ENCODE data around the gene RELN. TPM values are rescaled to one million over a fixed set of nuclear protein-coding genes. Genes with fewer than 3 reads are reported as not detected.

RELN gene
- total RNA-seq, 4 donors from 2014 or later: 2.2 to 8.6 (median 3.5) TPM

GRCh38 chr7:104007614-104008013, 18.2 kb upstream of the RELN start:
- no peaks in the 10 kb centered on the region for H3K36me3 ChIP-seq
- WGBS, 2 donors (ENCODE audit: low coverage in 1 of 2): 33 to 76% methylated on average over 2 to 3 of the region's 3 CpGs
- no peak overlapping the region for H3K4me3 ChIP-seq
- H3K27me3 ChIP-seq: no peaks in the 10 kb centered on the region
- H3K4me1 ChIP-seq: no peaks in the 10 kb centered on the region
- no peak overlapping the region for H3K27ac ChIP-seq
- TF ChIP-seq EP300 (IDR thresholded peaks at IDR 0.05) (no peak), POLR2AphosphoS5 (IDR thresholded peaks at IDR 0.05) (no peak)
- no peak for ATAC-seq
- no peaks in the 10 kb centered on the region for H3K9me3 ChIP-seq

- Histone ChIP-seq H3K9me3 (no peaks in the 10 kb centered on the region), H3K27ac (no peak overlapping the region), H3K36me3 (no peaks in the 10 kb centered on the region), H3K4me3 (no peak overlapping the region), H3K4me1 (no peaks in the 10 kb centered on the region), H3K27me3 (no peaks in the 10 kb centered on the region)
- WGBS, 2 donors (ENCODE audit: low coverage in 1 of 2): 100% methylated on average over 2 to 3 of the region's 4 CpGs
- ATAC-seq: no peak
- TF ChIP-seq CTCF (IDR thresholded peaks at IDR 0.05) (no peak), EP300 (IDR thresholded peaks at IDR 0.05) (no peak), POLR2AphosphoS5 (IDR thresholded peaks at IDR 0.05) (no peak), POLR2A (IDR thresholded peaks at IDR 0.05) (no peak)
Observed at GRCh38 chr7:104005197-104005596, 15.7 kb upstream of the RELN start.

GRCh38 chr7:103996639-103997038, 7.2 kb upstream of the RELN start:
- H3K9me3 ChIP-seq: no peaks in the 10 kb centered on the region
- no peak overlapping the region for H3K27ac ChIP-seq
- H3K27me3 ChIP-seq: peaks cover 8% of the 10 kb centered on the region
- H3K4me1 ChIP-seq: no peaks in the 10 kb centered on the region
- TF ChIP-seq POLR2A (IDR thresholded peaks at IDR 0.05) (no peak), CTCF (IDR thresholded peaks at IDR 0.05) (no peak), EP300 (IDR thresholded peaks at IDR 0.05) (no peak), POLR2AphosphoS5 (IDR thresholded peaks at IDR 0.05) (no peak)
- H3K36me3 ChIP-seq: no peaks in the 10 kb centered on the region
- WGBS, 2 donors (ENCODE audit: low coverage in 1 of 2): 67 to 81% methylated on average over 2 of the region's 2 CpGs
- no peak for ATAC-seq
- H3K4me3 ChIP-seq: no peak overlapping the region

- no peak for ATAC-seq
- Histone ChIP-seq H3K27me3 (peaks cover 14% of the 10 kb centered on the region), H3K9me3 (no peaks in the 10 kb centered on the region), H3K4me1 (no peaks in the 10 kb centered on the region), H3K27ac (no peak overlapping the region), H3K36me3 (no peaks in the 10 kb centered on the region), H3K4me3 (no peak overlapping the region)
- TF ChIP-seq POLR2AphosphoS5 (IDR thresholded peaks at IDR 0.05) (no peak), EP300 (IDR thresholded peaks at IDR 0.05) (no peak), POLR2A (IDR thresholded peaks at IDR 0.05) (no peak), CTCF (IDR thresholded peaks at IDR 0.05) (no peak)
- 57 to 63% methylated on average over 4 of the region's 4 CpGs for WGBS, 2 donors (ENCODE audit: low coverage in 1 of 2)
Observed at GRCh38 chr7:103996017-103996551, 6.6 kb upstream of the RELN start.

- no peak for ATAC-seq
- TF ChIP-seq POLR2AphosphoS5 (IDR thresholded peaks at IDR 0.05) (no peak), CTCF (IDR thresholded peaks at IDR 0.05) (no peak), EP300 (IDR thresholded peaks at IDR 0.05) (no peak), POLR2A (IDR thresholded peaks at IDR 0.05) (no peak)
- Histone ChIP-seq H3K27ac (no peak overlapping the region), H3K9me3 (no peaks in the 10 kb centered on the region), H3K27me3 (peaks cover 19% of the 10 kb centered on the region), H3K4me1 (peaks cover 0 to 2% (median 0%) of the 10 kb centered on the region in 3 donors), H3K4me3 (no peak overlapping the region), H3K36me3 (no peaks in the 10 kb centered on the region)
Observed at GRCh38 chr7:103995554-103995953, 6.1 kb upstream of the RELN start.

Measured in gastroesophageal sphincter (tissue), 4 donors.